ENCODE measurements around the gene PGLYRP2.

PGLYRP2 gene

GRCh38 chr19:15464394-15465385 is 14.6 kb downstream of the PGLYRP2 start, which contains the start of gene RASAL3:
Gene RASAL3, minus strand, starts transcription at chr19:15464544. Its CDS starts 186 bp downstream, at chr19:15464358.
- no peak within 1 kb of the TSS for H3K4me3 ChIP-seq (ENCODE audit: low read length)
- no peak for DNase-seq (ENCODE audit: low read depth)
- TF ChIP-seq CTCF (IDR thresholded peaks at IDR 0.05; ENCODE audit: insufficient read depth, low read depth, low read length, missing control alignments), result no peak

- H3K4me3 ChIP-seq (ENCODE audit: low read length), result no peak overlapping the region
These were observed 15.4 kb downstream of the PGLYRP2 start for GRCh38 chr19:15463861-15464371.

GRCh38 chr19:15461694-15462093 is 17.6 kb downstream of the PGLYRP2 start:
- DNase-seq (ENCODE audit: low read depth), result no peak
- TF ChIP-seq CTCF (IDR thresholded peaks at IDR 0.05; ENCODE audit: insufficient read depth, low read depth, low read length, missing control alignments), result no peak
- no peak overlapping the region for H3K4me3 ChIP-seq (ENCODE audit: low read length)

More at GRCh38 chr19:15463861-15464371, 15.4 kb downstream of the PGLYRP2 start:
- DNase-seq (ENCODE audit: low read depth), result no peak
- no peak for TF ChIP-seq CTCF (IDR thresholded peaks at IDR 0.05; ENCODE audit: insufficient read depth, low read depth, low read length, missing control alignments)

GRCh38 chr19:15457701-15458484 is 21.4 kb downstream of the PGLYRP2 start:
- no peak for TF ChIP-seq CTCF (IDR thresholded peaks at IDR 0.05; ENCODE audit: insufficient read depth, low read depth, low read length, missing control alignments)
- no peak for DNase-seq (ENCODE audit: low read depth)
- no peak overlapping the region for H3K4me3 ChIP-seq (ENCODE audit: low read length)

- H3K4me3 ChIP-seq (ENCODE audit: low read length), result no peak overlapping the region
- TF ChIP-seq CTCF (IDR thresholded peaks at IDR 0.05; ENCODE audit: insufficient read depth, low read depth, low read length, missing control alignments), result no peak
- peak; percentile 39 for DNase-seq (ENCODE audit: low read depth)
These were observed 22.2 kb downstream of the PGLYRP2 start for GRCh38 chr19:15456871-15457700.

- no peak for DNase-seq (ENCODE audit: low read depth)
- no peak overlapping the region for H3K4me3 ChIP-seq (ENCODE audit: low read length)
- no peak for TF ChIP-seq CTCF (IDR thresholded peaks at IDR 0.05; ENCODE audit: insufficient read depth, low read depth, low read length, missing control alignments)
These were observed 22.9 kb downstream of the PGLYRP2 start for GRCh38 chr19:15456441-15456840.

All from epithelial cell of esophagus (primary cell).